ENCODE data around the gene ANXA4.

The ANXA4 gene

DNA sequence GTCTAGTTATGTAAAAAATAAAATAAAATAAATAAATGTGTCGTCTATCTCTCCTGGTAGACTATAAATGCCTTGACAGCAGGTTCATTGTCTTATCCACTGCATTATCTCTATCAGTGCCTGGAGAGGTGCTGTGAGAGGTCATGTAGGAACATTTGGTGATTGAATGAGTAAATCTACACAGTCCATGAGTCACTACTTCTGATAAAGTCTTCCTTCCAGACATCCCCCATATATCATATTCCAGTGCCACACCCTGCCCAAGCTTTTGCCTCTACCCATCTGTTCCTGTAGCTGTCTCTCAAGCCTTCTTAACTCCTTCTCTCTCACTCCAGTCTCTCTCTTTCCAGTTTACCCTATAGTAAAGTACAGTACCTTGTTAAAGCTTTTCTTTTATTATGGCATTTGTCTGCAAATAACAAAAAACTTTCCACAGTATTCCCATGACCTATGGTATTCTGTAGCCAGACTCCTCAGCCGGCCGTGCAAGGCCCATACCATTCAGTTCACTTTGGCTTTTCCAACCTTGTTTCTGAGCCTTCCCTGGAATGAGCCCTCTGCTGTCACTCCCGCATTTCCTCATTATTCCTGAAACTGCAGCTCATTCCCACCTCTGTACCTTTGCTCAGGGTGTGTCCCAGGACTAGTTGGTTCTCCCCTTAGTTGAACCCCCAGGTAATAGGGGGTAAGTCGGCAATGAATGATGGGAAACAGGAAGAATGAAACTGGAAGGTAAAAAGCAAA is 37.5 kb downstream of the ANXA4 start:
- DNase-seq (ENCODE audit: low spot score) = no peak

DNA sequence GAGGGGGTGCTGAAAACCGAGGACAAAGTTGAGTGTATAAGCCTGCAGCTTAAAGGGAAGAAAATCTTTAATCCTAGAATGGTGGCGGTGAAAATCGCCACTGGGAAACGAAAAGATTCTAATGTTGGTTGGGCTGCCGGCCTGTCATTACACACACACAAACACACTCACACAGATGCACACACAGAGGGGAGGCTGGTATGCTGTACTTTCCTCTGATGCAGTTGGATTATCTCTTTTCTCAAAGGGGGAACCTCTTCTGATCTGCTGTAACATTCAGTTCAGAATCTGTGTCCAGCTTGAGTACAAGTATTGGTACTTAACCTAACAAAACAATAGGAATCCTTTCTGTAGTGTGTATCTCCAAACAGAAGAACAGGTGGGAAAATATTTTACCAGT is 39.0 kb downstream of the ANXA4 start:
- no peak for DNase-seq (ENCODE audit: low spot score)

DNA sequence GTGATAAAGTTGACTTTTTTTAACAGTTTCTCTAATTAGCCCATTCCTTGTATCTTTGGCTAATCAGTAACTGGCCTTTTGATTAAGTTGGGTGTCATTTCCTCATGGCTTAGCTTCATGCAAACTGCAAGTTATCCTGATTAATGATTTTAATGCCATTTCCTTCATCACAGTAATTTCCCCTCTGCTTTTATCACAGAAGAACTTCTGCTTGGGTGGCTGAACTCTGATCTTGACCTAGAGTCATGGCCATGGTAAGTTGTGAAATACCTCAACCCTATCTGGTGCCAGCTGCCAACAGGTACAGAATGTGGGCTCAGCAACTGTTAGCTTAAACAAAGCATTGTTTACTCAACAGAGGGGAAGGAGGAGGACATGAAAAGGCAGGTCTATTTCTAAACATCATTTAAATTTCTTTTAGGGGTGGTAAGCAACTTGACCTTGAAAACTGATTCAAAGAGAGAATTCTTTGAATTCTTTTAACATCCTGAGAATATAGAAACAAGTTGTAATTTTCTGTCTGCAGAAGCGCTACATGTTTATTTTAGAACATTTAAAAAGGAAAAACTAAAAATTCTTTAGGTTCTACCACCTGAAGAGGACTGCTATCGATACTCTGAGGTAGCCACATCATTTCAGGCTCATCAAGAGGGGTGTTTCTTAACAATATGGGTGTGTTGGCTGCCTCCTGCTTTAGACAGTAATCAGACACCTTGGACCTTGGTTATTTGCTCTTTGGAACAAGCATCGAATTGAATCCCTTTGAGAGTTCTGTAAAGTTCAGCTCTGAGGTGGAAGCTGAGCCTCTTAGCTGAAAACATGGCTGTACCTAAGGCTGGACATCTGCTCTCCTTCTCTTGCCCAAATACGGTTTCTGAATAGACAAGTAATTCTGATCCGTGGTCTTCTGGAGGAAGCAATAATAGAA is 39.7 kb downstream of the ANXA4 start:
- DNase-seq (ENCODE audit: low spot score) = no peak

DNA sequence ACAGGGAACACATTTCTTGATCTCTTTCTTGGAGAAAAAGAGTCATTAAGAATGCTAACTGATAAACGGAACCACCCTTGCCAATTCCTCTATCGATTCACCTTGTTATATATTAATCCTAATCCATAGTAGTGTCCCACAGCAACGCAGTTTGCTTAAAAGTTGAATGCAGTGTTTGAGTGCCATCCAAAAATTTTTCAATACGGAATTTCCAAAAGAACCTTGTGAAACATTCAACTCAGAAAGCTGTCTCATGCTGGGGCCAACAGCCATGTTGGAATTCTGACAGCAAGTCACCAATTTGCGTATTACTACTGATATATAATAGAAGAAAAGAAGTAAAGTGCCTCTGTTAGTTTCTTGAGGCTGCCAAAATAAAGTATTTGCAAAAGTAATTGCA is 42.3 kb downstream of the ANXA4 start:
- DNase-seq (ENCODE audit: low spot score) = no peak

DNA sequence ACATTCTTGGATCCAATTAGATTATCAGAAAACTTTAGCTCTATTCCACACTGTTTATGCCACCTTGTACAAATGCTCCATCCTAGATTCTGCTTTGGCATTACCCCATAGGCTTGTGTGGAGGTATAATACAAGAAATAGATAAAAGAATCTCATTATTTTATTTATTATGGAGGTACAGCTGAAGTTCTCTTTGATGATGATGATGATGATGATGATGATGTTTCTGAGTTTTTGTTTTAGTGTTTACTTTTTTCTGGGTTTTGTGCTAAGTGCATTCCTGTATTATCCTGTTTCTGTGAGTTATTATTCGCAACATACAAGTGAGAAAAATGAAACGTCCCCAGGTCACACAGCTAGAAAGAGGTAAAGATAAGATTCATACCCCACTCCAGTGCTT is 43.4 kb downstream of the ANXA4 start:
- DNase-seq (ENCODE audit: low spot score) = no peak

DNA sequence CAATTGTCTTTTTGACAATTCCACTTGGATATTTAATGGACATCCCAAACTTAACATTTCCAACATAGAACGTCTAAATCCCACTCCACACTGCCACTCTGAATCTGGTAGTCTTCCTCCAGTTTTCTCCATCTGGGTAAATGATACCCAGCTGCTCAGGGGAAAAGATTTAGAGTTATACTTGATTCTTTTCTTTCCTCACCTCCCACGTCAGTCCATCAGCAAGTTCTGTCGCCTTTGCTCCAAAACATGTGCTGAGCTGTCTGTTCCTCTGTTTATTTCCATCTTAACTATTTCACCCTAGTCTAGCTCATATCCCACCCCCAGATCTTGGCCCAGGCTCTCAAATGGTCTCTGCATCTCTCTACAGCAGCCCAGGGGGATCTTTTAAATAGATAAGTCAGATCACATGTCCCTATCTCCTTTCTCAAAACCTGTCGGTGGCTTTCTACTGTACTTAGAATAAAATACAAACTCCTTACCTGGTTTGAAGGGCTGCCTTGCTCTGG is 44.2 kb downstream of the ANXA4 start:
- no peak for DNase-seq (ENCODE audit: low spot score)

DNA sequence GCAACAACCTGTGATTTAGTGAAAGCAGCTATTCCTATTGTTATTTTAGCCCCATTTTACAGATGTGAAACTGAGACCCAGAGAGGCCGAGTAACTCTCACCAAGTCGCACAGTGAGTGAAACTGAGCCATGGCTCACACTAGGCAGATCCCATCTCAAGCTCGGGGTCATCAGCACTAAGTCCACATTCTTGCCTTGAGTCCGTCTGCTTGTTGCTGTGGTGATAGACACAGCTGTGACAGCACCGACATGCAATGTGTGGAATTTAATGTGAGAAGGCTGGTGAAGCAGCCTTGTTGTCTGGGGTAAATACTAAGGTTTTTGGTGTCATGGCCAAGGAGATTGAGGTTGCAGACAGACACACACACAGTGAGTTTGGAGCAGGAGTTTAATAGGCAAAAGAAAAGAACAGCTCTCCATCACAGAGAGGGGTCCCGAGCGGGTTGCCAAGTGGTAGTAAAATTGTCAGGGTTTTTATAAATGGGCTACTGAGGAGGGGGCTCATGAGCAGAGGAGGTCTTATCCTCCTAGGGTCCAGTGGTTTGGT is 47.3 kb downstream of the ANXA4 start:
- DNase-seq (ENCODE audit: low spot score) = no peak

DNA sequence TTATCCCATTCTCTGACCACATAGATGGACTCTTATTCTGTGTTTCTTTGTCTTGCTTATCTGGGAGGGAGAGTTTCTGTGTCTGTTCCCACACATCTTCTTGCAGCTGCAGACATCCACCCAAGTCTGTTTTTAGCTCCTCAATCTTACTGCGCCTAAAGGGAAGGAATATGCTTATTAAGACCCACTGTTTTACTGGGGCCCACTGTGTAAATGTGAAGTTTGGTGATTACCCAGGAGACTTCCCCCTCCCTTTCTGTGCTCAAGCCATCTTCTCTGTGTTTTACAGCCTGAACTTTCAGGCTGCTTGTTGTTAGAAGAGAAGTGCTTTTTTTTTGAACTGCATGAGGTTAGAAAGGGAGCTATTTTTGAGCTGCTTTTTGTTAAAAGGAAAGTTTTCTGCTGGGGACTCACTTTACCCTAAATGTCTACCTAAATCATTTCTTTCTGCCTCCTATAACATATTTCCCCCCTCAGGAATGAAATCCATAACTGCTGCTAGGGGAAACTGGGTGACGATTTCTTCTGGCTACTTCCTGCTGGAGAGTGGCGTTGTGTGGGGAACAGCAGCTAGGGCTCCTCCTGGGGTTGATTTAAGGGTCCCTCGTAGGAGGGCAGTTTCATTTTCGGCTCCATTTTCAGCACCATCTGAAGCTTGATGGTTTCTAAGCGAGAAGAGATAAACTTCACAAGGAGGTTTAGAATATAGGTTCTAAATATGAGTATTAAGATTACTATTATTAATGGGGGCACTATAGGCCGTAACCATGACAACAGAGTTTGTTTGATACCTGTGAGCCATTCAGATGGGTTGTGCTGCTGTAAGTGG is 48.1 kb downstream of the ANXA4 start:
- DNase-seq (ENCODE audit: low spot score) = no peak

DNA sequence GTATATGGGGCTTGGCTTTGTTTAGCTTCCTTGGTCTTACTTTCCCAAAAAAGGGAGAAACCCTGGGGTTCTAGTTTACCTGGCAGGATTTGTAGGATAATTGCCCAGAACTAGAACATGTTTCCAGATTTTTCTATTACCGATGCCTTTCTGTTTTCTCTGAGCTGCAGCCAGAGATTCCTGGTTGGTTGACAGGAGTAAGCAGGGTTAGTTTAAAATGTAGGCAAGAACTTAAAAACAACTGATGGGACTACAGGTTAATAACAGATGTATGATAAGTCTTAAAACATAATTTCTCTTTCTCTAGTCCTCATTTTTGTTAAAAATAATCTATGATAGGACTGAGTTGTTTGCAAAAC is 48.6 kb downstream of the ANXA4 start:
- DNase-seq (ENCODE audit: low spot score) = no peak

DNA sequence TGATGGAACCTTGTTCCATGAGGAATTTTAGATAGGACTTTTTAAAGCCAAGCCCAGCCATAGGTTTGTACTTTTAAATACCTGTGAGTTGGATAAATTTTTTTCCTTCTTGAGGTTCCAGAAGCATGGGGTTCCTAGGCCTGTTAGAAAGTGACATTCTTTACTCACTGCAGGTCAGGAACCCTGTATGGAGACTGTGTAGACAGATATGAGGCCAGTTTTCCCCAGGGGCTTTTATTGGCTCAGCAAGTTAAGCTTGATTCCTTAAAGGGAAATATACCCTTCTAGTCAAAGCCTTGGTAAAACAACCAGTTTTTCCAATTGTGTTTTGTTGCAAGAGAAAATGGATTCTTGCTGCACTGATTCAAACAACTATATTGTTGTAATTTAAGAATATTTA is 49.1 kb downstream of the ANXA4 start:
- no peak for DNase-seq (ENCODE audit: low spot score)

DNA sequence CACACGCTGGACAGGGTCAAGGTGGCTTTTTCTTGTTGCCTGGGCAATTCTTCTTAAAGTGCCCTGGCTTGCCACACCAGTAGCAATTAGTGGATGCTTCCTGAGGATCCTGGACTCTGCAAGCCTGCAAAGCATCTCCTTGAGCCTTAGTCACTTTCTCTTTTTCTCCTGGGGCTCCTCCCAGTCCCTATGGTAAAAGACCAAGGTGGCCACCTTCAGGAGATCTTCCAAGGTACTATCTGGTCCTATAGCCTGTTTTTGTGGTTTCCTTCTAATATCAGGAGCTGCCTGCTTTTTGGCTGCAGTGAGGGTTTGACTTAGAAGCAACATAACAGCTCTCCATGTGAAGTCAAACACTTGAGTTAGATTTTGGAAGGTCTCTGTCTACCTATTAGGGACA is 54.2 kb downstream of the ANXA4 start:
- no peak for DNase-seq (ENCODE audit: low spot score)

DNA sequence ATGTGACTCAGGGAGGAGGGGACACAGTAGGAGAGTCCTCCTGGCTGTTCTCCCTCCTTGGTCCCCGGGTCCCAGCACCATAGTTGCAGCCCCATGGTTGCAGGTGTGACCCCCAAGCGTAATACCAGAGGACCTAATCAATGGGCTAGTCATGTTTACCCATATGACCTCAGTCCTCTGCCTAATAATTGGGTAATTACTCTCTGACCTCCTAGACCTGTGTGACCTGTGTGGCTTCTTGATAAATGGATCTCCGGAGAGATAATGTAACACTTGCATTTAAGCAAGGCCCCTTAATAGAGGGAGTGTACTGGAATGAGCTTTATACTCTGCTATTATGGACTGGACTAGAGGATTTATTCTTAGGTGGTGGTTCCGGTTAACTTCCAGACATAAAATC is 55.3 kb downstream of the ANXA4 start:
- no peak for DNase-seq (ENCODE audit: low spot score)

DNA sequence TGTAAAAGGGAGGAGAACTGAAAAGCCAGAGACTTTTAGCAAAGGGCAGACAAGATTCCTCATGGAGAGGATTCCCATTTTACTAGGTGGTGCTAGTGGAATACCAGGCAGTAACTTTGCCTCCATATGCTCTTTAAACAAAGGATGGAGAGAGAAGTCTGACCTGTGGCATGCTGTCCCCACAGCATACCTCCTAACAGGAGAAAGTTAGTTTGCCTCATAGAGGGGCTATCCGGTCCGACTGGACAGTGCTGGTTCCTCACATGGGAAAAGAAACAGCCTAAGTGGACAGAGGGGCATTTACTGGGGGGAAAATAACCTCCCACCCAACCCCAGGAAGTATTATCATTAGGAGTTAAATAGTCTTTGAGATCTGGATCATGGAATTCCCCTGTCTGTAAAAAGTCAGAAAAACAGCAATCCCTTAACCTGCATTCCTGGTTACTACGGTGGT is 55.9 kb downstream of the ANXA4 start:
- DNase-seq (ENCODE audit: low spot score) = no peak

DNA sequence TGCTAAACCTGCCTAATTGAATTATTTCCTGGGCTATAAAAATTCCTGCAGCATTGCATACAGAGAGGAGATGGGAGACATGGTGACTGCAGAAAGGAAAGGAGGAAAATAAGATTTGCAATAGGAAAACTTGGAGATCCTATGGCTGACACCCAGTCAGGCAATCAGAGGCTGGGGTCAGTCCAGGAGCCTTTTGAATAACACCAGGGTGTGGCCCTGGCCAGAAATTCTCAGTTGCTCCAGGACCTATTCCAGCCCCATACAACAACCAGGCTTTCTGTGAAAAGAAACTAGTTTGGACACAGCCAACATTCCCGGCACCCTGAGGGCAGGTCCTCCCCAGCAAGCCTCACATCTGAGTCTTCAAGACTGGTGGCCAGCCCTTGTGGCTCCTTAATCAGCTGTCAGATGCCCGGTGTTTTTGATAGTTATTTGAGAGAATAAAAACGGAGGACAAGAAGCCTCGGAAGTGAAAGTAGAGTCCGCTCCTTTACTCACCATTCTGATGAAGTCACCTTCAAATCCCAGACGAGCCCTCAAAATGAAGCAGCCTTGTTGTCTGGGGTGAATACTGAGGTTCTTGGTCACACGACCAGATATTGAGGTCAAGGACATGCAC is 56.5 kb downstream of the ANXA4 start:
- DNase-seq (ENCODE audit: low spot score) = no peak

DNA sequence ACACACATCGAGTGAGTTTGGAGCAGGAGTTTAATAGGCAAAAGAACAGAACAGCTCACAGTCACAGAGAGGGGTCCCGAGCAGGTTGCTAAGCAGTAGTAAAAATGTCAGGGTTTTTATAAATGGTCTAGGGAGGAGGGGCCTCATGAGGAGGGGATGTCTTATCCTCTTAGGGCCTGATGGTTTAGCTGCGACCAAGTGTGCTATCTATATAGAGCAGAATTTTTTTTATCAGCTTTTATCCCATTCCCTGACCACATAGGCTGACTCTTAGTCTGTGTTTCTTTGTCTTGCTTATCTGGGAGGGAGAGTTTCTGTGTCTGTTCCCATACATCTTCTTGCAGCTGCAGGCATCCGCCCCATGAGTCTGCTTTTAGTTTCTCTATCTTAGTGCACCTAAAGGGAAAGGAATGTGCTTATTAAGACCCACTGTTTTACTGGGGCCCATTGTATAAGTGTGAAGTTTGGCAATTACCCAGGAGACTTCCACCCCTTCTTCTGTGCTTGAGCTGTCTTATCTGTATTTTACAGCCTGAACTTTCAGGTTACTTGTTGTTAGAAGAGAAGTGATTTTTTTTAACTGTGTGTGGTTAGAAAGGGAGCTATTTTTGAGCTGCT is 57.1 kb downstream of the ANXA4 start:
- no peak for DNase-seq (ENCODE audit: low spot score)

DNA sequence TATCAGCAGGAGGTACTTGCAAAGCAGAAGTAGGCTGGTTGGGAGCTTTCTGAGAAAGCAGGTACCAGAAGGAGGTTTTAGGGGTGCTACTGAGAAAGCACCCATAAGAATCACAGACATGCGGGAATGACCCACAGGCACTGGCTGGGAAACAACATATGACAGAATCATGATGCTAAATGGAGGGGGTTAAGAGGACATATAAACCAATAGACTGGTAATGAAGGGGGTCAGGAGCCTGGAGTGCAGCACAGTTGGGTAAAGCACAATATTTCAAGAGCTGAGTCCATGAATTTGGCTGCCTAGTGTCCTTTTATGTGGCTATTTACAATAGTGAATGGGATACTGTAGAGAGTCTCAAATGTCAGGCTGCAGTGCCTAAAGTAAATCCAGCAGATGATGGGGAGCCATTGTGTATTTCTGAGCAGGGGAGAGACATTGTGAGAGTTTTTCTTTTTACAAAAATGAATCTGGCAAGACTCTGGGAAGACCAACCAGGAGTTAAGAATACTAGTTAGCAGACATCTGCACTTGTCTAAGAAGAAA is 59.9 kb downstream of the ANXA4 start:
- DNase-seq (ENCODE audit: low spot score) = no peak

DNA sequence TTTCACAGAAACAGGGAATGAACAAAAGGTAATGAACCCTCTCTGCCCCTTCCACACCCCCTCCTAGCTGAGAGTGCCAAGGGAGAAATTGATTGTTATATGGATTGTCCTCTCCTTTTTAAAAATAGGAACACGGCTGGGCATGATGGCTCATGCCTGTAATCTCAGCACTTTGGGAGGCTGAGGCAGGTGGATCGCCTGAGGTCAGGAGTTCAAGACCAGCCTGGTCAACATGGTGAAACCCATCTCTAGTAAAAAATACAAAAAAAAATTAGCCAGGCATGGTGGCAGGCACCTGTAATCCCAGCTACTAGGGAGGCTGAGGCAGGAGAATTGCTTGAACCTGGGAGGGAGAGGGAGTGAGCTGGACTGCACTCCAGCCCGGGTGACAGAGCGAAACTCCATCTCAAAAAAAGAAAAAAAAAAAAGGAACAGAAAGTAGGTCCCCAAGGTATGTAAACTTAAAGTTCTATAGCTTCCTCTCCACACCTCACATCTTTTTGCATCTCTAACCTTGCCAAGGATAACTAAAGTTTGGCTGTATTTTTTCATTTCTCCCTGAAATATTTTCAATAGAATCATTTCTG is 60.9 kb downstream of the ANXA4 start:
- DNase-seq (ENCODE audit: low spot score) = peak; percentile 49

DNA sequence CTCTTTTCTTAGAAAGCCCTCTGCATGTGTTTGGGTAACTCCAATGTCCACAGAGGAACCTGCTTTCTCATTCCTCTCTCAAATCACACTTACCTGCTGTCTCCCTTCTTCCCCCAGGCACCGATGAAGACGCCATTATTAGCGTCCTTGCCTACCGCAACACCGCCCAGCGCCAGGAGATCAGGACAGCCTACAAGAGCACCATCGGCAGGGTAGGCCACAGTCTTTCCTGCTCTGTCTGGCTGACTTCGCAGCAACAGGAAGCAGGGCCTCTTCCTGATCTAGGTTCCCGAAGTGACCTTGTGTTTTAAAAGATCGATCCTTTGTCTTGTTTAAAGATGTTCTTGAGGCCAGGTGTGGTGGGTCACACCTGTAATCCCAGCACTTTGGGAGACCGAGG is 62.5 kb downstream of the ANXA4 start:
- DNase-seq (ENCODE audit: low spot score) = no peak

DNA sequence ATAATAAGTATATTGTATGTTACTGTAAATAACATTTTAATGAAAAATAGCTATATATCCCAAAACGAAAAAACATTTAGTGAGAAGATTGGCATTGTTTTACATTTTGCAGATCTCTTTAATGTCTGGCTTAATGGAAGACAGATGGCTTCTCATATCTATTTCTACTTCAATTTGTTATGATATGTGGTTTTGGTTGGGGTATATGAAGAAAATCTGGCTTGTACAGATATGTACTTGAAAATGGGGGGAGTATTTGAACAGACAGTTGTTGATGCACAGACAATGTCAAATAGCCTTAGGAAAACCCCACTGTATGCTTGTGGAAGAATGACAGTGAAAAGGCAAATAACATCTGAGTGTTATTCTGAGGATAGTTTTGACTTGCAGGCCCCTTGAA is 64.0 kb downstream of the ANXA4 start:
- no peak for DNase-seq (ENCODE audit: low spot score)

DNA sequence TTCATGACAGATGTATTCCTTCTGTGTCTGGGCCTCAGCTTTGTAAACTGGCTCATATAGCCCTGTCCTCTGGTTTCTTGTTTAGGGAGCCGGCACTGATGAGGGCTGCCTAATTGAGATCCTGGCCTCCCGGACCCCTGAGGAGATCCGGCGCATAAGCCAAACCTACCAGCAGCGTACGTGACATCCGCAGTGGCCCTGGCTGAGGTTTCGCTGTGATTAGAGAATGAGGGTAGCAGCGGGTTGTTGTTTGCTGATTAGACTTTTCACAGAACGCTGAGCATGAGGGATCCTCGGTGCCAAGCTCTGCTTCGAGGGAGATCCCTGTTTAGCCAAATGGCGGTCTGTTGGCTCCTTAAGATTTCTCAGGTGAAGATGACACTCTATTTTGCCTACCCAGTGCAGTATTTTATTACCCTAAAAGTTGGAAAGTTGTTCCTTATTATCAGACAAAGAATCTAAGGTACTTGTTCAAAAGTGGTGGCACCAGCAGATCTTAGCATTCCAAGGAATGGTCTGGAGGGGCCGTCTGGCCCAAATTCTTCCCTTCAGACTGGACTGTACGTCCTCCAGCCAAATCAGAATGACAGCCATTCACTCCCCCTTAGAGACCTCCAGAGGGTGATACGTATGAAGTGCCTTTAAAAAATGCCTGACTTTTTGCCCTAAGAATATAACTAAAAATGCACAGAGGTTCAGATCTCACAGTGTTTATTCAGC is 66.0 kb downstream of the ANXA4 start:
- no peak for DNase-seq (ENCODE audit: low spot score)
